ENCODE data around the gene ST6GALNAC6.

DNA sequence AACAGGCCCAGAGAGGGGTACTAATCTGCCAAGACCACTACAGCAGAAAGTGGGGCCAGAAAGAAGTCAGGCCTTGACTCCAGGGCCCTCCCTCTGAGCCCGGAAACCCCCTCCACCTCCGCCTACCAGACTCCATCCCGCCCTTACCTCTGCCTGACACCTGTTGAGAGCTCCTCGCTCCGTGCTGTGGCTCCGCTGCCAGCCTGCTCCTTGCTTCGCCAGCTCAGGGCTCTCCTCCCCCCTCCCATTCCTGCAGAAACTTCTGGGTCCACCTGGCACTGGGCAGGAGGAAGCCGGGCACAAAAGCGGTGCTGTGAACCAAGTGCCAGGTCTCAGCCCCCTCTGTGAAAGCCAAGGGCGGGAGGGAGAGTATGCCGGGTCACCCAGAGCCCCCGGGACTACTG, 6.4 kb upstream of the ST6GALNAC6 start:
- TF ChIP-seq, protein P1, sequence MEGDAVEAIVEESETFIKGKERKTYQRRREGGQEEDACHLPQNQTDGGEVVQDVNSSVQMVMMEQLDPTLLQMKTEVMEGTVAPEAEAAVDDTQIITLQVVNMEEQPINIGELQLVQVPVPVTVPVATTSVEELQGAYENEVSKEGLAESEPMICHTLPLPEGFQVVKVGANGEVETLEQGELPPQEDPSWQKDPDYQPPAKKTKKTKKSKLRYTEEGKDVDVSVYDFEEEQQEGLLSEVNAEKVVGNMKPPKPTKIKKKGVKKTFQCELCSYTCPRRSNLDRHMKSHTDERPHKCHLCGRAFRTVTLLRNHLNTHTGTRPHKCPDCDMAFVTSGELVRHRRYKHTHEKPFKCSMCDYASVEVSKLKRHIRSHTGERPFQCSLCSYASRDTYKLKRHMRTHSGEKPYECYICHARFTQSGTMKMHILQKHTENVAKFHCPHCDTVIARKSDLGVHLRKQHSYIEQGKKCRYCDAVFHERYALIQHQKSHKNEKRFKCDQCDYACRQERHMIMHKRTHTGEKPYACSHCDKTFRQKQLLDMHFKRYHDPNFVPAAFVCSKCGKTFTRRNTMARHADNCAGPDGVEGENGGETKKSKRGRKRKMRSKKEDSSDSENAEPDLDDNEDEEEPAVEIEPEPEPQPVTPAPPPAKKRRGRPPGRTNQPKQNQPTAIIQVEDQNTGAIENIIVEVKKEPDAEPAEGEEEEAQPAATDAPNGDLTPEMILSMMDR (IDR thresholded peaks at IDR 0.05; ENCODE audit: low read depth, low read length, missing input control), result no peak
- TF ChIP-seq YY1 (IDR thresholded peaks at IDR 0.05) (no peak), SP1 (IDR thresholded peaks at IDR 0.05) (no peak), EGR1 (IDR thresholded peaks at IDR 0.05; ENCODE audit: low read depth in 2 of 2) (no peak), GABPA (IDR thresholded peaks at IDR 0.05 in 1 of 2, conservative IDR thresholded peaks at IDR 0.05 in 1 of 2) (no peak)
- TF ChIP-seq, protein P2, sequence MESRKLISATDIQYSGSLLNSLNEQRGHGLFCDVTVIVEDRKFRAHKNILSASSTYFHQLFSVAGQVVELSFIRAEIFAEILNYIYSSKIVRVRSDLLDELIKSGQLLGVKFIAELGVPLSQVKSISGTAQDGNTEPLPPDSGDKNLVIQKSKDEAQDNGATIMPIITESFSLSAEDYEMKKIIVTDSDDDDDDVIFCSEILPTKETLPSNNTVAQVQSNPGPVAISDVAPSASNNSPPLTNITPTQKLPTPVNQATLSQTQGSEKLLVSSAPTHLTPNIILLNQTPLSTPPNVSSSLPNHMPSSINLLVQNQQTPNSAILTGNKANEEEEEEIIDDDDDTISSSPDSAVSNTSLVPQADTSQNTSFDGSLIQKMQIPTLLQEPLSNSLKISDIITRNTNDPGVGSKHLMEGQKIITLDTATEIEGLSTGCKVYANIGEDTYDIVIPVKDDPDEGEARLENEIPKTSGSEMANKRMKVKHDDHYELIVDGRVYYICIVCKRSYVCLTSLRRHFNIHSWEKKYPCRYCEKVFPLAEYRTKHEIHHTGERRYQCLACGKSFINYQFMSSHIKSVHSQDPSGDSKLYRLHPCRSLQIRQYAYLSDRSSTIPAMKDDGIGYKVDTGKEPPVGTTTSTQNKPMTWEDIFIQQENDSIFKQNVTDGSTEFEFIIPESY (IDR thresholded peaks at IDR 0.05), result no peak
- TF ChIP-seq, protein P3, sequence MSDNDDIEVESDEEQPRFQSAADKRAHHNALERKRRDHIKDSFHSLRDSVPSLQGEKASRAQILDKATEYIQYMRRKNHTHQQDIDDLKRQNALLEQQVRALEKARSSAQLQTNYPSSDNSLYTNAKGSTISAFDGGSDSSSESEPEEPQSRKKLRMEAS (IDR thresholded peaks at IDR 0.05), result no peak
- TF ChIP-seq, protein P4, sequence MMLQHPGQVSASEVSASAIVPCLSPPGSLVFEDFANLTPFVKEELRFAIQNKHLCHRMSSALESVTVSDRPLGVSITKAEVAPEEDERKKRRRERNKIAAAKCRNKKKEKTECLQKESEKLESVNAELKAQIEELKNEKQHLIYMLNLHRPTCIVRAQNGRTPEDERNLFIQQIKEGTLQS (IDR thresholded peaks at IDR 0.05), result no peak
- TF ChIP-seq, protein P5, sequence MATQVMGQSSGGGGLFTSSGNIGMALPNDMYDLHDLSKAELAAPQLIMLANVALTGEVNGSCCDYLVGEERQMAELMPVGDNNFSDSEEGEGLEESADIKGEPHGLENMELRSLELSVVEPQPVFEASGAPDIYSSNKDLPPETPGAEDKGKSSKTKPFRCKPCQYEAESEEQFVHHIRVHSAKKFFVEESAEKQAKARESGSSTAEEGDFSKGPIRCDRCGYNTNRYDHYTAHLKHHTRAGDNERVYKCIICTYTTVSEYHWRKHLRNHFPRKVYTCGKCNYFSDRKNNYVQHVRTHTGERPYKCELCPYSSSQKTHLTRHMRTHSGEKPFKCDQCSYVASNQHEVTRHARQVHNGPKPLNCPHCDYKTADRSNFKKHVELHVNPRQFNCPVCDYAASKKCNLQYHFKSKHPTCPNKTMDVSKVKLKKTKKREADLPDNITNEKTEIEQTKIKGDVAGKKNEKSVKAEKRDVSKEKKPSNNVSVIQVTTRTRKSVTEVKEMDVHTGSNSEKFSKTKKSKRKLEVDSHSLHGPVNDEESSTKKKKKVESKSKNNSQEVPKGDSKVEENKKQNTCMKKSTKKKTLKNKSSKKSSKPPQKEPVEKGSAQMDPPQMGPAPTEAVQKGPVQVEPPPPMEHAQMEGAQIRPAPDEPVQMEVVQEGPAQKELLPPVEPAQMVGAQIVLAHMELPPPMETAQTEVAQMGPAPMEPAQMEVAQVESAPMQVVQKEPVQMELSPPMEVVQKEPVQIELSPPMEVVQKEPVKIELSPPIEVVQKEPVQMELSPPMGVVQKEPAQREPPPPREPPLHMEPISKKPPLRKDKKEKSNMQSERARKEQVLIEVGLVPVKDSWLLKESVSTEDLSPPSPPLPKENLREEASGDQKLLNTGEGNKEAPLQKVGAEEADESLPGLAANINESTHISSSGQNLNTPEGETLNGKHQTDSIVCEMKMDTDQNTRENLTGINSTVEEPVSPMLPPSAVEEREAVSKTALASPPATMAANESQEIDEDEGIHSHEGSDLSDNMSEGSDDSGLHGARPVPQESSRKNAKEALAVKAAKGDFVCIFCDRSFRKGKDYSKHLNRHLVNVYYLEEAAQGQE (IDR thresholded peaks at IDR 0.05), result no peak
